Cardiac septum (tissue), 1 donor: ENCODE results near the gene SIGLEC8. TPM values are rescaled to one million over a fixed set of nuclear protein-coding genes. Genes with fewer than 3 reads are reported as not detected.
"Not testable (repeated sequence)": the region's sequence is repeated elsewhere in the genome, so short reads cannot be mapped to it uniquely, and the experiment has no call there.

ENCODE experiments used
- DNase-seq: peaks from one replicate; pipeline ENCODE4 v3.0.0-alpha.2; 2020; ENCODE audit warnings: low spot score
- intact Hi-C: fragments of 100-400 bp; cut with DNase I; formaldehyde crosslinking; loops from one replicate; pipeline ENCODE4 v1.14.0; 2022
- total RNA-seq: library from RNA; stranded (reverse); fragmentation: NEBNext Ultra II Directional; extraction: Animal tissue kit (Norgen Biotek cat#: 25700); gene quantifications from one replicate; pipeline ENCODE4 v1.2.1, GENCODE V29; 2021
- donor health status: DM: no; HTN: no; CAD: no.

Gene SIGLEC8
- total RNA-seq, 1 donor from 2014 or later = not detected

DNA sequence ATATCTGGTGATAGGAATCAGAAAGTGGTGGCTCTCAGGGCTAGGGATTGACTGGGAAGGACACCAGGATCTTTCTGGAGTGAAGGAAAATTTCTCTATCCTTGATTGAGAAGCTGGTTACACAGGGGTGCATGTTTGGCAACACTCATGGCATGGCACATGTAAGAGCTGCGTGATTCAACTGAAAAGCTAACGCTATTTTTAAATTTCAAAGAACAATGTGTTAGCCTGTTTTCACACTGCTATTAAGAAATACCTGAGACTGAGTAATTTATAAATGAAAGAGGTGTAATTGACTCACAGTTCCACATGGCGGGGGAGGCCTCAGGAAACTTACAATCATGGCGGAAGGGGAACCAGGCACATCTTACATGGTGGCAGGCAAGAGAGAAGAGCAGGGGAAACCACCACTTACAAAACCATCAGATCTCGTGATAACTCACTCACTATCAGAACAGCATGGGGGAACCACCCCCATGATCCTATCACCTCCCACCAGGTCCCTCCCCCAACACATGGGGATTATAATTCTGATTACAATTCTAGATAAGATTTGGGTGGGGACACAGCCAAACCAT lies 7.4 kb downstream of the SIGLEC8 start:
- DNase-seq = no peak
- intact Hi-C loops = no loop called here

- intact Hi-C loops = no loop called here
- DNase-seq = no peak
These were observed 9.7 kb downstream of the SIGLEC8 start for GRCh38 chr19:51448411-51449016.

DNA sequence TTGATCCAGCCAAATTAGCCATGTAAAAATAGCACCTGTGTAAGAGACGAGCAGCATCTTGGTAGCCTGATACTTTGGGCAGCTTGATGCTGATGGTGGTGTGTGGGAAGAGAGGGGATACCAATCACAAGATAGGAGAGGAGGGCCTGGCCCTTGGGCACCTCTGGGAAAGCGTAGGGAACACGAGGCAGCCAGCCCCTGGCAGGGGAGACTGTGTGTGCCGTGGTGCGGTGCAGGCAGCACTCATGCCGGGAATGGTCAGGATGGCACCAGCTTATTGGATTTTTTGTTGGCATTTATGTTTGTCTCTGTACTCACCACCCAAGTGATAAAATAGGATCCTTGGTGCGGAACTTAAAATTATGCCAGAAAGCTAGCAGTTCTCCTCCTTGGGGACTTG lies 10.2 kb downstream of the SIGLEC8 start:
- no peak for DNase-seq
- intact Hi-C loops = no loop called here

- DNase-seq, intact Hi-C loops: not testable (repeated sequence)
These were observed 10.7 kb downstream of the SIGLEC8 start for GRCh38 chr19:51447510-51447909.

GRCh38 chr19:51441410-51442390 lies 16.6 kb downstream of the SIGLEC8 start:
- DNase-seq = no peak
- intact Hi-C loops = no loop called here

GRCh38 chr19:51440846-51441409 lies 17.3 kb downstream of the SIGLEC8 start:
- intact Hi-C loops = no loop called here
- DNase-seq = no peak

- DNase-seq = no peak
- intact Hi-C loops = no loop called here
These were observed 18.2 kb downstream of the SIGLEC8 start for GRCh38 chr19:51440052-51440451.

DNA sequence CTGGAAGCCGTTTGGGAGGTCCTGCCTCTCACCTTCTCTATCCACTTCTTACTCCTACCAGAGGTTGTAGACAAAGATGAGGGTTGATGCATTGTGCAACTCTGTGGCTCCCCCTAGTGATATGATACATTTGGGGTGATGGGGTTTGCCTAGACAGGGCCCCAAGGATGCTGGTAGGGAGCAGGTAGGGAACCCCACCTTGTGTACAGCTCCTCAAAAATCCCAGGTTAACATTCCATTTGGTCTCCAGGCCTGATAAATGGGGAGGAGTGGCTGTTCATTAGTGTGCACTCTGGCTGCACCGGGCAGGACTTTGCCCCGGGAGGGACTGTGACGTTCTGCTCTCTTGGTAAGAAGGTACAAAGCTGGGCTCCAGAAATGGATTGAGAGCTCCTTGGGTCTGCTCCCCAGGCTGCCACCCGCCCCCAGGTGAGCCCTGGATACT lies 19.2 kb downstream of the SIGLEC8 start:
- DNase-seq = no peak
- intact Hi-C loops = loop anchor here (5.0 kb wide), 1 partner anchor 102 kb away; no protein-coding TSS in a partner anchor

DNA sequence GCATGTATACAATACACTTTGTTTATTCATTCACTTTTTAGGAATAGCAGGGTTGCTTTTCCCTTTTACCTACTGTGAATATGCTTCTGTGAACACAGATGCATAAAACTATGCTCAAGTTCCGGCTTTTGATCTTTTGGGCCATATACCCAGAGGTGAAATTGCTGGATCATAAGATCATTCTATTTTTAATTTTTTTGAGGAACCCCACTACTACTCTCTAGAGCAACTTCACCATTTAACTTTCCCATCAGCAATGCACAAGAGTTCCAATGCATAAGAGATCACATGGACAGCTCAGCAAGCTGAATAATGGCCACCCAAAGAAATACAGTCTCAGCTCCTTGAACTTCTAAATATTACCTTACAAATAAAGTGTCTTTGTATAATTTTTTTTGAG lies 23.8 kb downstream of the SIGLEC8 start:
- intact Hi-C loops = no loop called here

GRCh38 chr19:51433043-51433442 lies 25.2 kb downstream of the SIGLEC8 start:
- no peak for DNase-seq
- intact Hi-C loops = no loop called here

More for the DNA sequence above, 23.8 kb downstream of the SIGLEC8 start:
- no peak for DNase-seq

DNA sequence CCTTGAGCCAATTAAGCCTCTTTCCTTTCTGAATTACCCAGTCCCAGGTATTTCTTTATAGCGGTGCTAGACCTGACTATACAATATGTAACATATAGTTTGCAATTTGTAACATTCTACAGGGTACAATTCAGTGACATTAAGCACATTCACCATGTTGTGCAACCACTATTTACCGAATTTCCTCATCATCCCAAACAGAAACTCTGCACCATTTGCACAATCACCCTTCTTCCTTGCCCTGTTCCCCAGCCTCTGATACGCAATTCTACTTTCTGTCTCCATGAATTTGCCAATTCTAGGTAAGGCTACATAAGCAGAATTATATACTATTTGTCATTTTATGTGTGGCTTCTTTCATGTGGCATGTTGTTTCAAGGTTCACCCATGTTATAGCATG lies 27.1 kb downstream of the SIGLEC8 start:
- intact Hi-C loops = no loop called here

GRCh38 chr19:51430221-51430620 lies 28.0 kb downstream of the SIGLEC8 start:
- intact Hi-C loops = no loop called here
- no peak for DNase-seq

More for the DNA sequence above, 27.1 kb downstream of the SIGLEC8 start:
- DNase-seq = no peak

- intact Hi-C loops = no loop called here
These were observed 31.1 kb downstream of the SIGLEC8 start for GRCh38 chr19:51427201-51427600.

DNA sequence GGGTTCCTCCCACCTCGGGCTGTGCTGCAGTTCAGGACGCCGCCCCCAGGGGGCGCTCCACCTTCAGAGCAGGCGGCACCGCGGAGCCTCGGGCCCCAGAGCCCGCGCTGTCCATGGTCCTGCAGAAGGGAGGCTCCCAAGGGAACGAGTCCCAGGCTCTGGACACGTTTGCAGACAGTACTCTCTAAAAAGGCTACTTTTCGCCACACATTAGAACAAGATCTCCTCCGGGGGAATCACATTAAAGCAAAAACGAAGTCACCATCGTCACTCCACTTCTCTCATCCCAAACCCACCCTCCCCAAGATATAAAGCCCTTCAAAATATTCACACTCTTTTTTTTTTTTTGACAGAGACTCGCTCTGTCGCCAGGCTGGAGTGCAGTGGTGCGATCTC lies 36.2 kb downstream of the SIGLEC8 start:
- intact Hi-C loops = no loop called here
- DNase-seq = peak; percentile 93

More at GRCh38 chr19:51427201-51427600, 31.1 kb downstream of the SIGLEC8 start:
- no peak for DNase-seq

- intact Hi-C loops = no loop called here
These were observed 36.8 kb downstream of the SIGLEC8 start for GRCh38 chr19:51421229-51422052.

DNA sequence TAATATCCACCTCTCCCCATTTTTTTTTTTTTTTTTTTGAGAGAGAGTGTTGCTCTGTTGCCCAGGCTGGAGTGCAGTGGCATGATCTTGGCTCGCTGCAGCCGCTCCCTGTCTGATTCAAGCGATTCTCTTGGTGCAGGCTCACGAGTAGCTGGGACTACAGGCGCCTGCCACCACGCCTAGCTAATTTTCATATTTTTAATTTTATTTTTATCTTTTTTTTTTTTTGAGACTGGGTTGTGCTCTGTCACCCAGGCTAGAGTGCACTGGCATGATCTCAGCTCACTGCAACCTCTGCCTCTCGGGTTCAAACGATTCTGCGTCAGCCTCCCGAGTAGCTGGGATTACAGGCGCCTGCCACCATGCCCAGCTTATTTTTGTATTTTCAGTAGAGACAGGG lies 37.7 kb downstream of the SIGLEC8 start:
- intact Hi-C loops, DNase-seq: not testable (repeated sequence)

More at GRCh38 chr19:51421229-51422052, 36.8 kb downstream of the SIGLEC8 start:
- DNase-seq = no peak

DNA sequence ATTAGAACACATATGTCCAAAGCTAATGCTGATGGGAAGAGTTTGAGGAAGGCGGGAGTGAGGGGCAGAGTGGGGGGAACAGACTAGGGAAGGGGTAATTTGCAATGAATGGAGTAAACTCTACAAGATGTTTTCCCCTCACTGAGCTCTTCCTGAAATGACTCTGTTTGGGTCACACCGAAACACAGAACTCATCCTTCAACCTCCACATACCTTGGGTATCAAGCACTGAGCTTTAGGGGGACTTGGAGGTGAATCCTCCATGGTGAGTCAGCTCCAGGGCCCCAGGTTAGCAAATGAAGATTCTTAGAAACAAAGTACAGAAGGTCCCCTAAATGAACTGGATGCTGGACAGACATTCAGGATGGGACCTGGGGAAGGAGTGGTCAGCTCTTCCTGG lies 39.5 kb downstream of the SIGLEC8 start:
- no peak for DNase-seq
- intact Hi-C loops = no loop called here

- intact Hi-C loops = no loop called here
- DNase-seq = no peak
These were observed 40.5 kb downstream of the SIGLEC8 start for GRCh38 chr19:51417810-51418157.

DNA sequence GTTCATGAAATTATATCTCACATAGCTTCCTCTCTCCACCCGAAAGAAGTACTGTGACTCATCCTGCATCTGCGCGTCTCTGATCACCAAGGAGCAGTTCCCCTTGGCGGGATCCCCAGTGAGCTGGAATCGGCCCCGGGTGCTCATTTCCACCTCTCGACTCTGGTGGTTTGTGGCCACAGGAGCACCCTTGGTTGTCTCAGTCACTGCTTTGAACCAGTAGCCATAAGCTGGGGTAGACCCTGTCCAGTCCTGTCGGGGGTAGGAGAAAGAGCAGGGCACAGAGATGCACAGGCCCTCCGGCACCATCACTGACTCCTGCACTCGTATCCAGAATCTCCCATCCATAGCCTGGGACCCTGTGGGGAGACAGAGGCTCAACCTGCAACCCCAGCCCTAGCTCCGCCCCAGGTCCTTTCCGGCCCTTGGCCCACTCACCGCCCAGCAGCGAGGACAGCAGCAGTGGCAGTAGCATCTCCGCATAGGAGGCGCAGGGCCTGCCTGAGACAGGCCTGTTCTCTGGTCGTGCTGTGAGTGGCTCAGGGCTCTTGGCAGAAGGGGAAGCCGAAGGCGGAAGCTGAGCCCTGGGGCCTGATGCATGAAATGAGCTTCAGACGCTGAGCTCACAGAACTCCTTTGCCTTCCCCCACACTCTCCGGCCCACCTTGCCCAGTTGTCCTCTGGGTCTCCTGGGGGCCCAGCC lies 41.0 kb downstream of the SIGLEC8 start, which contains the start of gene SIGLEC10:
TSS of gene SIGLEC10 (minus strand) at position 536 of the 703 bp plus-strand sequence. CDS start at position 475, 61 bp downstream.
- intact Hi-C loops = no loop called here
- peak; percentile 90 for DNase-seq
